ENCODE results near the gene AIG1. TPM values are rescaled to one million over a fixed set of nuclear protein-coding genes. Genes with fewer than 3 reads are reported as not detected.

The AIG1 gene
- total RNA-seq, 1 donor from 2014 or later, result 37.1 TPM

GRCh38 chr6:143233554-143234285 lies 173.0 kb downstream of the AIG1 start:
- Histone ChIP-seq H3K27me3 (no peaks in the 10 kb centered on the region), H3K4me2 (no peak overlapping the region), H3K4me1 (peaks cover 4% of the 10 kb centered on the region), H3K79me2 (ENCODE audit: low read depth) (no peaks in the 10 kb centered on the region), H3K9ac (no peak overlapping the region), H4K20me1 (ENCODE audit: low read depth) (no peaks in the 10 kb centered on the region), H3K27ac (no peak overlapping the region), H3F3A (ENCODE audit: low read depth) (no peaks in the 10 kb centered on the region), H3K36me3 (no peaks in the 10 kb centered on the region), H3K9me3 (ENCODE audit: low read depth) (no peaks in the 10 kb centered on the region), H3K4me3 (no peak overlapping the region), H2AFZ (replicated peaks) (no peak overlapping the region)
- Mint-ChIP-seq H3K4me3 (no peak overlapping the region), H3K27me3 (ENCODE audit: insufficient read depth, low read depth) (no peaks in the 10 kb centered on the region), H3K4me1 (no peaks in the 10 kb centered on the region), H3K9me3 (no peaks in the 10 kb centered on the region), H3K36me3 (no peaks in the 10 kb centered on the region), H3K27ac (no peak overlapping the region)
- TF ChIP-seq EZH2phosphoT487 (IDR thresholded peaks at IDR 0.05) (no peak), EZH2 (IDR thresholded peaks at IDR 0.05) (no peak), CTCF (IDR thresholded peaks at IDR 0.05) (no peak)
- DNase-seq (ENCODE audit: low spot score), result peak; percentile 39

DNA sequence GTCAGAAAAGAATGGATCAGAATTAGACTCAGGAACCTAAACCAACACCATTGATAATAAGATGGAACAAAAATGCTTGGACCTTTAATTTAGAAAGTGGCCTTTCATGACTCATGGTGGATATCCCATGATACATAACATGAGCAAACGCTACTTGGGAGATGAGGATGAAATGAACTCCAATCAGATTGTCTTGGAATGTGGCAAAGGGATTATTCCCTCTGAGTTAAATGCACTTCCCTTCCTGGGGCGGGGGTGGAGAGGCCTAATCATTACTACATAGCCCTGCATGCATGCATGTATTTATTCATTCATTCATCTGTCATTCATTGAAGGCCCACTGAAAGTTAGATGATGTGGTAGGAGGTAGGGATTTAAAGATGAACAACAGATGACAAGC lies 174.0 kb downstream of the AIG1 start:
- H3K27ac ChIP-seq, result no peak overlapping the region
- no peaks in the 10 kb centered on the region for H3K27me3 ChIP-seq
- H3K9me3 ChIP-seq (ENCODE audit: low read depth), result no peaks in the 10 kb centered on the region
- no peak overlapping the region for H2AFZ ChIP-seq (replicated peaks)
- no peak overlapping the region for H3K9ac ChIP-seq
- no peaks in the 10 kb centered on the region for H3K4me1 Mint-ChIP-seq
- no peaks in the 10 kb centered on the region for H3K79me2 ChIP-seq (ENCODE audit: low read depth)
- TF ChIP-seq EZH2 (IDR thresholded peaks at IDR 0.05), result no peak
- TF ChIP-seq EZH2phosphoT487 (IDR thresholded peaks at IDR 0.05), result no peak
- TF ChIP-seq CTCF (IDR thresholded peaks at IDR 0.05), result no peak
- no peak overlapping the region for H3K27ac Mint-ChIP-seq
- H3K4me3 Mint-ChIP-seq, result no peak overlapping the region
- H3K4me3 ChIP-seq, result no peak overlapping the region
- no peak overlapping the region for H3K4me2 ChIP-seq
- no peaks in the 10 kb centered on the region for H3K36me3 Mint-ChIP-seq
- no peaks in the 10 kb centered on the region for H3K9me3 Mint-ChIP-seq
- H3K36me3 ChIP-seq, result no peaks in the 10 kb centered on the region
- no peak for DNase-seq (ENCODE audit: low spot score)
- no peaks in the 10 kb centered on the region for H4K20me1 ChIP-seq (ENCODE audit: low read depth)
- no peaks in the 10 kb centered on the region for H3F3A ChIP-seq (ENCODE audit: low read depth)
- no peaks in the 10 kb centered on the region for H3K27me3 Mint-ChIP-seq (ENCODE audit: insufficient read depth, low read depth)
- H3K4me1 ChIP-seq, result peaks cover 4% of the 10 kb centered on the region

GRCh38 chr6:143236151-143236798 lies 175.6 kb downstream of the AIG1 start:
- TF ChIP-seq EZH2 (IDR thresholded peaks at IDR 0.05) (no peak), EZH2phosphoT487 (IDR thresholded peaks at IDR 0.05) (no peak), CTCF (IDR thresholded peaks at IDR 0.05) (no peak)
- Mint-ChIP-seq H3K4me1 (no peaks in the 10 kb centered on the region), H3K36me3 (no peaks in the 10 kb centered on the region), H3K9me3 (no peaks in the 10 kb centered on the region), H3K4me3 (no peak overlapping the region), H3K27ac (no peak overlapping the region), H3K27me3 (ENCODE audit: insufficient read depth, low read depth) (no peaks in the 10 kb centered on the region)
- Histone ChIP-seq H3K79me2 (ENCODE audit: low read depth) (no peaks in the 10 kb centered on the region), H3K4me3 (no peak overlapping the region), H3K9ac (no peak overlapping the region), H4K20me1 (ENCODE audit: low read depth) (no peaks in the 10 kb centered on the region), H3K27me3 (no peaks in the 10 kb centered on the region), H3K9me3 (ENCODE audit: low read depth) (no peaks in the 10 kb centered on the region), H3K27ac (no peak overlapping the region), H2AFZ (replicated peaks) (no peak overlapping the region), H3K4me2 (no peak overlapping the region), H3F3A (ENCODE audit: low read depth) (no peaks in the 10 kb centered on the region), H3K36me3 (no peaks in the 10 kb centered on the region), H3K4me1 (peaks cover 4% of the 10 kb centered on the region)
- DNase-seq (ENCODE audit: low spot score), result no peak
